HG03439 (cell line): Measurements from ENCODE around the gene ARAP2.

Source experiments
- ATAC-seq: cut with Tn5 transposase; IDR thresholded peaks from one replicate; pipeline ENCODE4 v1.9.1; 2021; ENCODE audit warnings: mild to moderate bottlenecking, moderate library complexity; ENCODE audit not compliant: unreplicated experiment

Gene ARAP2

GRCh38 chr4:36138220-36138619, 106.1 kb downstream of the ARAP2 start:
- no peak for ATAC-seq

- no peak for ATAC-seq
Measured at GRCh38 chr4:36137336-36137735, 107.0 kb downstream of the ARAP2 start.

GRCh38 chr4:36133658-36134057, 110.7 kb downstream of the ARAP2 start:
- ATAC-seq: no peak

GRCh38 chr4:36133086-36133485, 111.2 kb downstream of the ARAP2 start:
- no peak for ATAC-seq

GRCh38 chr4:36130641-36131040, 113.7 kb downstream of the ARAP2 start:
- ATAC-seq: no peak

GRCh38 chr4:36128689-36129088, 115.6 kb downstream of the ARAP2 start:
- no peak for ATAC-seq

GRCh38 chr4:36123906-36124305, 120.4 kb downstream of the ARAP2 start:
- ATAC-seq: no peak

- ATAC-seq: no peak
Measured at GRCh38 chr4:36115312-36115711, 129.0 kb downstream of the ARAP2 start.

- no peak for ATAC-seq
Measured at GRCh38 chr4:36111172-36111571, 133.1 kb downstream of the ARAP2 start.

- no peak for ATAC-seq
Measured at GRCh38 chr4:36099509-36099908, 144.8 kb downstream of the ARAP2 start.

- ATAC-seq: no peak
Measured at GRCh38 chr4:36094995-36095394, 149.3 kb downstream of the ARAP2 start.

- ATAC-seq: no peak
Measured at GRCh38 chr4:36091997-36092396, 152.3 kb downstream of the ARAP2 start.

GRCh38 chr4:36088542-36088941, 155.8 kb downstream of the ARAP2 start:
- ATAC-seq: no peak

GRCh38 chr4:36086261-36086786, 158.0 kb downstream of the ARAP2 start:
- no peak for ATAC-seq

GRCh38 chr4:36082817-36083216, 161.5 kb downstream of the ARAP2 start:
- no peak for ATAC-seq

- peak; percentile 88 for ATAC-seq
Measured at GRCh38 chr4:36081185-36081584, 163.1 kb downstream of the ARAP2 start.

GRCh38 chr4:36079666-36080065, 164.6 kb downstream of the ARAP2 start:
- ATAC-seq: no peak

- no peak for ATAC-seq
Measured at GRCh38 chr4:36078319-36078718, 166.0 kb downstream of the ARAP2 start.

- ATAC-seq: no peak
Measured at GRCh38 chr4:36072529-36072928, 171.8 kb downstream of the ARAP2 start.

- no peak for ATAC-seq
Measured at GRCh38 chr4:36067116-36067515, 177.2 kb downstream of the ARAP2 start.

- no peak for ATAC-seq
Measured at GRCh38 chr4:36065274-36065871, 178.9 kb downstream of the ARAP2 start.

GRCh38 chr4:36064117-36064516, 180.2 kb downstream of the ARAP2 start:
- ATAC-seq: no peak

- no peak for ATAC-seq
Measured at GRCh38 chr4:36056136-36056535, 188.2 kb downstream of the ARAP2 start.
